Measurements from ENCODE around the gene STK4. TPM values are rescaled to one million over a fixed set of nuclear protein-coding genes. Genes with fewer than 3 reads are reported as not detected.
"Not testable (repeated sequence)": the region's sequence is repeated elsewhere in the genome, so short reads cannot be mapped to it uniquely, and the experiment has no call there.

Gene STK4
- total RNA-seq, 1 donor from 2014 or later: 17.7 TPM

DNA sequence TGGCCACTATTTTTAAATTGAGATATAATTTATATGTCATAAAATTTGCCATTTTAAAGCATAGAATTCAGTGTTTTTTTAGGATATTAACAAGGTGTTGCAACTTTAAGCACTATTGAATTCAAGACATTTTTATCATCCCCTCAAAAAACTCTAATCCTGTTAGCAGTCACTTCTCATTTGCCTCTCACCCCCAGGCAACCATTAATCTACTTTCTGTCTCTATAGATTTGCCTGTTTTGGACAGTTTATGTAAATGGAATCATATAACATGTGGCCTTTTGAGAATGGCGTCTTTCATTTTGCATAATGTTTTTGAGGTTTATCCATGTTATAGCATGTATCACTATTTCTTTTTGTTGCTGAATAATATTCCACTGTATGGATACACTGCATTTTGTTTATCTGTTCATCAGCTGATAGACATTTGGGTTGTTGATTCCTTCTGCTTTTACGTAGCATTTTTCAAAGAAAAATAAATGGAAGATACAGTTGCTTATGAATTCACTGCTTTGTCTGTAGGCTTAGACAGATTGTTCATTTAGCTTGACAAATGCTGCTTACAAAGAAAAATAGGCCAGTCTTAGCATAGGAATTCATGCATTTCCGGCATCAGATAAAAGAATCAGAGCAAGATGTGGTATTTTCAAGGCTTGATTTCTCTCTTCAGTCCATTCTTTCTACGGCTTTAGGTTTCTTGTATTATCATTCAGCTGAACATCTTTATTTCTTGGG is 52.9 kb downstream of the STK4 start:
- Histone ChIP-seq H3K9me3 (ENCODE audit: control insufficient read depth in 3 of 3, low read length in 3 of 3) (no peaks in the 10 kb centered on the region), H3K27ac (ENCODE audit: low read depth, low read length) (no peak overlapping the region), H3K4me3 (ENCODE audit: low read length in 3 of 3) (no peak overlapping the region), H3K36me3 (ENCODE audit: control insufficient read depth in 3 of 3, insufficient read depth in 3 of 3, low read length in 3 of 3) (peaks cover 0 to 7% (median 0%) of the 10 kb centered on the region in 3 donors), H3K27me3 (ENCODE audit: control insufficient read depth in 3 of 3, insufficient read depth in 3 of 3, low read length in 3 of 3) (no peaks in the 10 kb centered on the region), H3K4me1 (ENCODE audit: control insufficient read depth in 3 of 3, insufficient read depth in 3 of 3, low read length in 3 of 3) (no peaks in the 10 kb centered on the region), H3K9ac (ENCODE audit: low read depth in 1 of 3, low read length in 3 of 3) (no peak overlapping the region)

DNA sequence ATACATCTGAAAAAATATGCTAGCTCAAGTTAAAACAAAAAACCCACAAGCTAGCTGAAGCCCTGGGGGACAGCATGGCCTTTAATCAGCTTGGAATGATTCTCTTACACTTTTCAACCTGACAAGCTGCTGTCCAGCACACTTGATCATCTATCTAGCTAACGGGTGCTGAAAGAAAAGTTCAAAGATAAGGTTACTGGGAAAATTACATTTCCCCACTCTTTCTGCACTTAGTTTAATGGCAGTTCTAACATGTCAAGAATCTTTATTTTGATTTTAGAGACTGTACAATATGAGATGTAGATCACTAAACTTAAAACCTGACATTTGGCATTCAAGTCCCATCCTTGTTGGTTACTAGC is 53.4 kb downstream of the STK4 start:
- H3K4me3 ChIP-seq (ENCODE audit: low read length in 3 of 3): no peak overlapping the region
- H3K27ac ChIP-seq (ENCODE audit: low read depth, low read length): no peak overlapping the region
- H3K4me1 ChIP-seq (ENCODE audit: control insufficient read depth in 3 of 3, insufficient read depth in 3 of 3, low read length in 3 of 3): no peaks in the 10 kb centered on the region
- no peaks in the 10 kb centered on the region for H3K27me3 ChIP-seq (ENCODE audit: control insufficient read depth in 3 of 3, insufficient read depth in 3 of 3, low read length in 3 of 3)
- no peaks in the 10 kb centered on the region for H3K9me3 ChIP-seq (ENCODE audit: control insufficient read depth in 3 of 3, low read length in 3 of 3)
- H3K36me3 ChIP-seq (ENCODE audit: control insufficient read depth in 3 of 3, insufficient read depth in 3 of 3, low read length in 3 of 3): peaks cover 0 to 7% (median 0%) of the 10 kb centered on the region in 3 donors
- H3K9ac ChIP-seq (ENCODE audit: low read depth in 1 of 3, low read length in 3 of 3): no peak overlapping the region

- Histone ChIP-seq H3K4me3 (ENCODE audit: low read length in 3 of 3) (no peak overlapping the region), H3K27me3 (ENCODE audit: control insufficient read depth in 3 of 3, insufficient read depth in 3 of 3, low read length in 3 of 3) (no peaks in the 10 kb centered on the region), H3K36me3 (ENCODE audit: control insufficient read depth in 3 of 3, insufficient read depth in 3 of 3, low read length in 3 of 3) (peaks cover 0 to 7% (median 6%) of the 10 kb centered on the region in 3 donors), H3K9me3 (ENCODE audit: control insufficient read depth in 3 of 3, low read length in 3 of 3) (no peaks in the 10 kb centered on the region), H3K9ac (ENCODE audit: low read depth in 1 of 3, low read length in 3 of 3) (no peak overlapping the region), H3K4me1 (ENCODE audit: control insufficient read depth in 3 of 3, insufficient read depth in 3 of 3, low read length in 3 of 3) (no peaks in the 10 kb centered on the region), H3K27ac (ENCODE audit: low read depth, low read length) (no peak overlapping the region)
Observed at GRCh38 chr20:45020236-45020886, 54.0 kb downstream of the STK4 start.

DNA sequence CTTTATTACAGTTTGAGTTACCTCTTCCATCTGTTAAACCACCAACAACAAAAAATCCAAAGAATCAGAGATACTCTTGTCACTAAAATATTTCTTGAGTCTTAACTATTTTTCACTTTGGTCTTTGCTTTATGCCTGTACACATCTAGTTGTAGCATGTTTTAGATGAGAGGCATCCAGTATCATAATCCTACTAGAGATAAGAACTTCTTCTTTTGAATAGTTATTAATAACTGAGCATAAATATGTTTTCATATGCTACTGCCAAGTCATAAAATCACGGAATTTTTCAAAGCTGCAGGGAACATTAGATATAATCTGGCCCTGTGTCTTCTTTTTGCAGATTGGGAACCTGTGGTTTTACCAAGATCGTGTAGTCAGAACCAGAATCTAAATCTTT is 55.3 kb downstream of the STK4 start:
- H3K36me3 ChIP-seq (ENCODE audit: control insufficient read depth in 3 of 3, insufficient read depth in 3 of 3, low read length in 3 of 3): peaks cover 0 to 11% (median 6%) of the 10 kb centered on the region in 3 donors
- H3K9ac ChIP-seq (ENCODE audit: low read depth in 1 of 3, low read length in 3 of 3): no peak overlapping the region

GRCh38 chr20:45023140-45023539 is 56.8 kb downstream of the STK4 start:
- H3K4me1 ChIP-seq (ENCODE audit: control insufficient read depth in 3 of 3, insufficient read depth in 3 of 3, low read length in 3 of 3); H3K4me3 ChIP-seq (ENCODE audit: low read length in 3 of 3); H3K27ac ChIP-seq (ENCODE audit: low read depth, low read length); H3K9ac ChIP-seq (ENCODE audit: low read depth in 1 of 3, low read length in 3 of 3); H3K27me3 ChIP-seq (ENCODE audit: control insufficient read depth in 3 of 3, insufficient read depth in 3 of 3, low read length in 3 of 3); H3K9me3 ChIP-seq (ENCODE audit: control insufficient read depth in 3 of 3, low read length in 3 of 3): not testable (repeated sequence)
- H3K36me3 ChIP-seq (ENCODE audit: control insufficient read depth in 3 of 3, insufficient read depth in 3 of 3, low read length in 3 of 3): peaks cover 0 to 10% (median 8%) of the 10 kb centered on the region in 3 donors

More for the DNA sequence above, 55.3 kb downstream of the STK4 start:
- Histone ChIP-seq H3K4me3 (ENCODE audit: low read length in 3 of 3) (no peak overlapping the region), H3K9me3 (ENCODE audit: control insufficient read depth in 3 of 3, low read length in 3 of 3) (no peaks in the 10 kb centered on the region), H3K27me3 (ENCODE audit: control insufficient read depth in 3 of 3, insufficient read depth in 3 of 3, low read length in 3 of 3) (no peaks in the 10 kb centered on the region), H3K4me1 (ENCODE audit: control insufficient read depth in 3 of 3, insufficient read depth in 3 of 3, low read length in 3 of 3) (no peaks in the 10 kb centered on the region), H3K27ac (ENCODE audit: low read depth, low read length) (no peak overlapping the region)

GRCh38 chr20:45028424-45029136 is 62.3 kb downstream of the STK4 start:
- H3K4me1 ChIP-seq (ENCODE audit: control insufficient read depth in 3 of 3, insufficient read depth in 3 of 3, low read length in 3 of 3): no peaks in the 10 kb centered on the region
- H3K27ac ChIP-seq (ENCODE audit: low read depth, low read length): no peak overlapping the region
- H3K27me3 ChIP-seq (ENCODE audit: control insufficient read depth in 3 of 3, insufficient read depth in 3 of 3, low read length in 3 of 3): no peaks in the 10 kb centered on the region
- H3K9me3 ChIP-seq (ENCODE audit: control insufficient read depth in 3 of 3, low read length in 3 of 3): no peaks in the 10 kb centered on the region
- H3K9ac ChIP-seq (ENCODE audit: low read depth in 1 of 3, low read length in 3 of 3): no peak overlapping the region
- no peak overlapping the region for H3K4me3 ChIP-seq (ENCODE audit: low read length in 3 of 3)
- H3K36me3 ChIP-seq (ENCODE audit: control insufficient read depth in 3 of 3, insufficient read depth in 3 of 3, low read length in 3 of 3): peaks cover 2 to 10% (median 9%) of the 10 kb centered on the region in 3 donors

DNA sequence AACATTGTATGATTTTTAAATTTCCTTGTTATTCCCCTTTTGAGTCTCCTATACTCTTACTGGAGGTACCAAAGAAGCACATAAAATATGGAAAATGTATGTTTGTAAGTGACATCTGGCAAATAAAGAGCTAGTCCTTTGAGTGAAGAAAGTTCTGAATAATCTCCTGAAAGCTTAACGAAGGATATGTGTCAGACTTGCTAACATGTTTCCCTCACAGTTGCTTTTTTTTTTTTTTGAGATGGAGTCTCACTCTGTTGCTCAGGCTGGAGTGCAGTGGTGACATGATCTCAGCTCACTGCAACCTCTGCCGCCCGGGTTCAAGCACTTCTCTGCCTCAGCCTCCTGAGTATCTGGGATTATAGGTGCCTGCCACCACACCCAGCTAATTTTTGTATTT is 63.6 kb downstream of the STK4 start:
- H3K36me3 ChIP-seq (ENCODE audit: control insufficient read depth in 3 of 3, insufficient read depth in 3 of 3, low read length in 3 of 3): peaks cover 2 to 9% (median 9%) of the 10 kb centered on the region in 3 donors
- H3K27ac ChIP-seq (ENCODE audit: low read depth, low read length): no peak overlapping the region
- no peaks in the 10 kb centered on the region for H3K9me3 ChIP-seq (ENCODE audit: control insufficient read depth in 3 of 3, low read length in 3 of 3)
- H3K4me1 ChIP-seq (ENCODE audit: control insufficient read depth in 3 of 3, insufficient read depth in 3 of 3, low read length in 3 of 3): no peaks in the 10 kb centered on the region
- H3K9ac ChIP-seq (ENCODE audit: low read depth in 1 of 3, low read length in 3 of 3): no peak overlapping the region
- H3K4me3 ChIP-seq (ENCODE audit: low read length in 3 of 3): no peak overlapping the region
- no peaks in the 10 kb centered on the region for H3K27me3 ChIP-seq (ENCODE audit: control insufficient read depth in 3 of 3, insufficient read depth in 3 of 3, low read length in 3 of 3)

GRCh38 chr20:45032276-45032675 is 66.0 kb downstream of the STK4 start:
- Histone ChIP-seq H3K27me3 (ENCODE audit: control insufficient read depth in 3 of 3, insufficient read depth in 3 of 3, low read length in 3 of 3) (no peaks in the 10 kb centered on the region), H3K36me3 (ENCODE audit: control insufficient read depth in 3 of 3, insufficient read depth in 3 of 3, low read length in 3 of 3) (peaks cover 0 to 2% (median 2%) of the 10 kb centered on the region in 3 donors), H3K9me3 (ENCODE audit: control insufficient read depth in 3 of 3, low read length in 3 of 3) (no peaks in the 10 kb centered on the region), H3K9ac (ENCODE audit: low read depth in 1 of 3, low read length in 3 of 3) (no peak overlapping the region), H3K4me3 (ENCODE audit: low read length in 3 of 3) (no peak overlapping the region), H3K4me1 (ENCODE audit: control insufficient read depth in 3 of 3, insufficient read depth in 3 of 3, low read length in 3 of 3) (peaks cover 4 to 8% (median 4%) of the 10 kb centered on the region in 3 donors), H3K27ac (ENCODE audit: low read depth, low read length) (no peak overlapping the region)

DNA sequence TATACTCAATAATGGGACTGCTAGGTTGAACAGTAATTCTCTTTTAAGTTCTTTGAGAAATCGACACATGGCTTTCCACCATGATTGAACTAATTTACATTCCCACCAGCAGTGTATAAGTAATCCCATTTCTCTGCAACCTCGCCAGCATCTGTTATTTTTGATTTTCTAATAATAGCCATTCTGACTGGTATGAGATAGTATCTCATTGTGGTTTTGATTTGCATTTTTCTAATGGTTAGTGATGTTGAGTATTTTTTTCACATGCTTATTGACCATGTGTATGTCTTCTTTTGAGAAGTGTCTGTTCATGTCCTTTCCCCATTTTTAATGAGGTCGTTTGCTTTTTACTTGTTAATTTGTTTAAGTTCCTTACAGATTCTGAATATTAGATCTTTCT is 66.5 kb downstream of the STK4 start:
- peaks cover 4 to 13% (median 8%) of the 10 kb centered on the region in 3 donors for H3K4me1 ChIP-seq (ENCODE audit: control insufficient read depth in 3 of 3, insufficient read depth in 3 of 3, low read length in 3 of 3)
- no peak overlapping the region for H3K9ac ChIP-seq (ENCODE audit: low read depth in 1 of 3, low read length in 3 of 3)
- H3K4me3 ChIP-seq (ENCODE audit: low read length in 3 of 3): no peak overlapping the region
- H3K27ac ChIP-seq (ENCODE audit: low read depth, low read length): no peak overlapping the region
- H3K27me3 ChIP-seq (ENCODE audit: control insufficient read depth in 3 of 3, insufficient read depth in 3 of 3, low read length in 3 of 3): no peaks in the 10 kb centered on the region
- H3K9me3 ChIP-seq (ENCODE audit: control insufficient read depth in 3 of 3, low read length in 3 of 3): no peaks in the 10 kb centered on the region
- H3K36me3 ChIP-seq (ENCODE audit: control insufficient read depth in 3 of 3, insufficient read depth in 3 of 3, low read length in 3 of 3): peaks cover 0 to 2% (median 2%) of the 10 kb centered on the region in 3 donors

- Histone ChIP-seq H3K36me3 (ENCODE audit: control insufficient read depth in 3 of 3, insufficient read depth in 3 of 3, low read length in 3 of 3) (no peaks in the 10 kb centered on the region), H3K9ac (ENCODE audit: low read depth in 1 of 3, low read length in 3 of 3) (no peak overlapping the region), H3K4me1 (ENCODE audit: control insufficient read depth in 3 of 3, insufficient read depth in 3 of 3, low read length in 3 of 3) (peaks cover 4 to 15% (median 9%) of the 10 kb centered on the region in 3 donors), H3K27ac (ENCODE audit: low read depth, low read length) (no peak overlapping the region), H3K27me3 (ENCODE audit: control insufficient read depth in 3 of 3, insufficient read depth in 3 of 3, low read length in 3 of 3) (no peaks in the 10 kb centered on the region), H3K4me3 (ENCODE audit: low read length in 3 of 3) (no peak overlapping the region), H3K9me3 (ENCODE audit: control insufficient read depth in 3 of 3, low read length in 3 of 3) (no peaks in the 10 kb centered on the region)
Observed at GRCh38 chr20:45034436-45034835, 68.1 kb downstream of the STK4 start.

Measured in skeletal muscle tissue (tissue), 4 donors.